HCT116 (cell line): Measurements from ENCODE around the gene PRKCA.

ENCODE experiments used
- TF ChIP-seq, protein P1 (sequence below), 3 experiments: fragments of 200-600 bp in 1 of 3; sonication (generic) in 1 of 3; IDR thresholded peaks in 2 of 3; conservative IDR thresholded peaks in 1 of 3; 2 replicates each; pipeline ENCODE4 v1.5.1; 2012 to 2017; ENCODE audit warnings: low read depth in 2 of 3, low read length in 2 of 3, antibody characterized with exemption in 1 of 3, borderline replicate concordance in 1 of 3, control low read depth in 1 of 3, mild to moderate bottlenecking in 1 of 3, mixed read lengths in 1 of 3, mixed run types in 1 of 3, moderate library complexity in 1 of 3; ENCODE audit not compliant: insufficient read depth in 1 of 3
- TF ChIP-seq, protein P2 (sequence below): IDR thresholded peaks from 2 replicates; pipeline ENCODE4 v1.6.1; 2011; ENCODE audit warnings: mild to moderate bottlenecking, low read length, moderate library complexity; ENCODE audit not compliant: insufficient replicate concordance; ENCODE audit errors: extremely low read depth

DNA sequence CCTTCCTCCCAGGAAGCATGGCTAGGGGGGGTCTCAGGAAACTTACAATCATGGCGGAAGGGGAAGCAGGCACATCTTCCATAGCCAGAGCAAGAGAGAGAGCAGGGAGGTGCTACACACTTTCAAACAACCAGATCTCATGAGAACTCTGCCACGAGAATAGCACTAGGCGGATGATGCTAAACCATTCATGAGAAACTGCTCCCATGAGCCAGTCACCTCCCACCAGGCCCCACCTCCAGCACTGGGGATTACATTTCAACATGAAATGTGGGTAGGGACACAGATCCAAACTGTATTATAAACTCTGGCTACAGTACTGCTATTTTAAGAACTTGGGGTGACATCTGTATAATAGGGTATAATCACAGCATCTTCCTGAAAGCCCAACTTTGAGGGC lies 449.4 kb downstream of the PRKCA start:
- TF ChIP-seq, protein P1, sequence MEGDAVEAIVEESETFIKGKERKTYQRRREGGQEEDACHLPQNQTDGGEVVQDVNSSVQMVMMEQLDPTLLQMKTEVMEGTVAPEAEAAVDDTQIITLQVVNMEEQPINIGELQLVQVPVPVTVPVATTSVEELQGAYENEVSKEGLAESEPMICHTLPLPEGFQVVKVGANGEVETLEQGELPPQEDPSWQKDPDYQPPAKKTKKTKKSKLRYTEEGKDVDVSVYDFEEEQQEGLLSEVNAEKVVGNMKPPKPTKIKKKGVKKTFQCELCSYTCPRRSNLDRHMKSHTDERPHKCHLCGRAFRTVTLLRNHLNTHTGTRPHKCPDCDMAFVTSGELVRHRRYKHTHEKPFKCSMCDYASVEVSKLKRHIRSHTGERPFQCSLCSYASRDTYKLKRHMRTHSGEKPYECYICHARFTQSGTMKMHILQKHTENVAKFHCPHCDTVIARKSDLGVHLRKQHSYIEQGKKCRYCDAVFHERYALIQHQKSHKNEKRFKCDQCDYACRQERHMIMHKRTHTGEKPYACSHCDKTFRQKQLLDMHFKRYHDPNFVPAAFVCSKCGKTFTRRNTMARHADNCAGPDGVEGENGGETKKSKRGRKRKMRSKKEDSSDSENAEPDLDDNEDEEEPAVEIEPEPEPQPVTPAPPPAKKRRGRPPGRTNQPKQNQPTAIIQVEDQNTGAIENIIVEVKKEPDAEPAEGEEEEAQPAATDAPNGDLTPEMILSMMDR (IDR thresholded peaks at IDR 0.05 in 2 of 3, conservative IDR thresholded peaks at IDR 0.05 in 1 of 3; ENCODE audit: borderline replicate concordance in 1 of 3, insufficient read depth in 1 of 3, low read depth in 2 of 3, low read length in 2 of 3) = no peak
- TF ChIP-seq, protein P2, sequence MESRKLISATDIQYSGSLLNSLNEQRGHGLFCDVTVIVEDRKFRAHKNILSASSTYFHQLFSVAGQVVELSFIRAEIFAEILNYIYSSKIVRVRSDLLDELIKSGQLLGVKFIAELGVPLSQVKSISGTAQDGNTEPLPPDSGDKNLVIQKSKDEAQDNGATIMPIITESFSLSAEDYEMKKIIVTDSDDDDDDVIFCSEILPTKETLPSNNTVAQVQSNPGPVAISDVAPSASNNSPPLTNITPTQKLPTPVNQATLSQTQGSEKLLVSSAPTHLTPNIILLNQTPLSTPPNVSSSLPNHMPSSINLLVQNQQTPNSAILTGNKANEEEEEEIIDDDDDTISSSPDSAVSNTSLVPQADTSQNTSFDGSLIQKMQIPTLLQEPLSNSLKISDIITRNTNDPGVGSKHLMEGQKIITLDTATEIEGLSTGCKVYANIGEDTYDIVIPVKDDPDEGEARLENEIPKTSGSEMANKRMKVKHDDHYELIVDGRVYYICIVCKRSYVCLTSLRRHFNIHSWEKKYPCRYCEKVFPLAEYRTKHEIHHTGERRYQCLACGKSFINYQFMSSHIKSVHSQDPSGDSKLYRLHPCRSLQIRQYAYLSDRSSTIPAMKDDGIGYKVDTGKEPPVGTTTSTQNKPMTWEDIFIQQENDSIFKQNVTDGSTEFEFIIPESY = no peak
